GM10266 (cell line): ENCODE results near the gene SDK1.

ENCODE experiments used
- DNase-seq: peaks from one replicate; pipeline ENCODE4 v3.0.0; 2012; ENCODE audit errors: extremely low spot score
- TF ChIP-seq, protein P1 (sequence below): IDR thresholded peaks from 2 replicates; pipeline ENCODE4 v1.5.1; 2012; ENCODE audit warnings: mild to moderate bottlenecking, low read depth; ENCODE audit not compliant: control insufficient read depth, insufficient read depth; ENCODE audit errors: missing control alignments

Gene SDK1

DNA sequence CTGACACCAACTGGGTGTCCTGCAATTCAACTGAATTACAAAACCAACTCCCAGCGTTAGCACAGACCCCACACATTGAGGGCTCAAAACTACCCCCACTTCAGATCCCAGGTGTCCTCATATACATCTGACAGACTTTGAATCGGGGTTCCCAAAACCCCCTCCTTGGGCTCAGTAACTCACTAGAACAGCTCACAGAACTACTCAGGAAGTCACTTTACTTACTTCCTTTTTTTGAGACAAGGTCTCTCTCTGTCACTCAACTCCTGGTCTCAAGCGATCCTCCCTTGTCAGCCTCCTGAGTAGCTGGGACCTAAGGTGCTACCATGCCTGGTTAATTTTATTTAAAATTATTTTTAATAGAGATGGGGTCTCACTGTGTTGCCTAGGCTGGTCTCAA is 456.0 kb downstream of the SDK1 start:
- no peak for DNase-seq
- TF ChIP-seq, protein P1, sequence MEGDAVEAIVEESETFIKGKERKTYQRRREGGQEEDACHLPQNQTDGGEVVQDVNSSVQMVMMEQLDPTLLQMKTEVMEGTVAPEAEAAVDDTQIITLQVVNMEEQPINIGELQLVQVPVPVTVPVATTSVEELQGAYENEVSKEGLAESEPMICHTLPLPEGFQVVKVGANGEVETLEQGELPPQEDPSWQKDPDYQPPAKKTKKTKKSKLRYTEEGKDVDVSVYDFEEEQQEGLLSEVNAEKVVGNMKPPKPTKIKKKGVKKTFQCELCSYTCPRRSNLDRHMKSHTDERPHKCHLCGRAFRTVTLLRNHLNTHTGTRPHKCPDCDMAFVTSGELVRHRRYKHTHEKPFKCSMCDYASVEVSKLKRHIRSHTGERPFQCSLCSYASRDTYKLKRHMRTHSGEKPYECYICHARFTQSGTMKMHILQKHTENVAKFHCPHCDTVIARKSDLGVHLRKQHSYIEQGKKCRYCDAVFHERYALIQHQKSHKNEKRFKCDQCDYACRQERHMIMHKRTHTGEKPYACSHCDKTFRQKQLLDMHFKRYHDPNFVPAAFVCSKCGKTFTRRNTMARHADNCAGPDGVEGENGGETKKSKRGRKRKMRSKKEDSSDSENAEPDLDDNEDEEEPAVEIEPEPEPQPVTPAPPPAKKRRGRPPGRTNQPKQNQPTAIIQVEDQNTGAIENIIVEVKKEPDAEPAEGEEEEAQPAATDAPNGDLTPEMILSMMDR = no peak

DNA sequence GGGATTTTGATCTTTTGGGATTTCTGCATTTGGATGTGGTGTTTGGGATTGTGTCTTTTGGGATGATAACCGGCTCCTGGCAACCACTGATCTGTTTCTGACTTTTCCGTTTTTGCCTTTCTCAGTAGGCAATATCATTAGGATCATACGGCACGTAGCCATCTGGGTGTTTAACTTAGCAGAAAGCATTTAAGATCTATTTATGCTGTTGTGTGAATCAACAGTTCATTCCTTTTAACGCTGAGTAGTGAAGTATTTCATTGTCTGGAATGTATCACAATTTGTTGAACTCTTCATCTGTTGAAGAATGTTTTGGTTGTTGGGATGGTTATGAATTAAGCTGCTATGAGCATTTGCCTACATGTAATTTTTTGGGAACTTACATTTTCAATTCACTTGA is 459.6 kb downstream of the SDK1 start:
- TF ChIP-seq, protein P1 = no peak
- no peak for DNase-seq

GRCh38 chr7:3762146-3762831 is 461.2 kb downstream of the SDK1 start:
- DNase-seq = no peak
- TF ChIP-seq, protein P1 = no peak

- TF ChIP-seq, protein P1 = no peak
- no peak for DNase-seq
Observed at GRCh38 chr7:3767917-3768777, 467.1 kb downstream of the SDK1 start.

DNA sequence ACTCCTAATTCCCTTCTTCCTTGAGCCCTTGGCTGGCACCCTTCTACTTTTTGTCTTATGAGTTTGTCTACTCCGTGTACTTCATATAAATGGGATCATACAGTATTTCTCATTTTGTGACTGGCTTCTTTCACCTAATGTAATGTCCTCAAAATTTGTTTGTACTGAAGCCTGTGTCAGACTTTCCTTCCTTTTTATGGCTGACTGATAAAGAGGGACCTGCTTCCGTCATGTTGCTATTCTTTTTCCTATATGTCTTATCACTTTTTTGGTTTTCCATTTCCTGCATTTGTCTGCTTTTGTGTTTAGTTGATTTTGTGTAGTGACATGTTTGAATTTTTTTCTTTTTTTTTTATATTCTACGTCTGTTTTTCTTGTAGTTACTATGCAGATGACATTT is 470.9 kb downstream of the SDK1 start:
- TF ChIP-seq, protein P1 = no peak
- DNase-seq = no peak

DNA sequence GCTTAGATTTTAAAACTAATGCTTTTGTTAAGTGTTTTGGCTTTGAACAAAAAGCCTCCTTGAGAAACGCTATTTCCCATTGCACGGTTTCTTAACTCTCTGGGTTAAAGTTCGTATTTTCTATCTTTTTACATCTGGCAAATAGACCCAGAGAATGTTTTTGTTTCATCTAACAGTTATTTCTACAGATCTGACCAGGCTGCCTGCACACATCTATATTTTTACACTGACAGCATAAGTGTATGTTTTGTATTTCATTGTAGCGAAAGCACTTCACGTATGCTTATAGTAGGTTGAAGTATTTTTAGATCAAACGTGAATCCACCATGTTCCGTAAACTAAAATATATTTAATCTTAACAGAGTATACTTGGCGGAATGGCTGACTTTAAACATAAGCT is 477.3 kb downstream of the SDK1 start:
- DNase-seq = no peak
- TF ChIP-seq, protein P1 = no peak

GRCh38 chr7:3780016-3780415 is 479.0 kb downstream of the SDK1 start:
- TF ChIP-seq, protein P1 = no peak
- DNase-seq = no peak
